DND-41 (cell line): ENCODE data around the gene USP34.

ENCODE experiments used
- ATAC-seq: fragments of 200-7000 bp; cut with Tn5 transposase; 3 replicates; pipeline ENCODE4 v1.9.1; 2021; ENCODE audit warnings: low read depth; ENCODE audit not compliant: insufficient read depth
- DNase-seq: peaks from one replicate; pipeline ENCODE4 v3.0.0-alpha.2; 2020
- H2AFZ ChIP-seq: 2 replicates; pipeline ENCODE4 v1.6.0; 2012; ENCODE audit warnings: low read depth, low read length
- H3K27ac ChIP-seq: 2 replicates; pipeline ENCODE4 v1.5.1; 2012; ENCODE audit warnings: low read length, inconsistent platforms
- H3K27me3 ChIP-seq: fragments of 200-600 bp; sonication (generic); 2 replicates; pipeline ENCODE4 v1.6.0; 2012; ENCODE audit warnings: low read length, mild to moderate bottlenecking, inconsistent platforms; ENCODE audit not compliant: insufficient read depth, poor library complexity
- H3K36me3 ChIP-seq: 2 replicates; pipeline ENCODE4 v1.5.1; 2012; ENCODE audit warnings: low read length, inconsistent platforms; ENCODE audit not compliant: insufficient read depth
- H3K4me1 ChIP-seq: 2 replicates; pipeline ENCODE4 v1.5.1; 2012; ENCODE audit warnings: mild to moderate bottlenecking, low read length; ENCODE audit not compliant: insufficient read depth
- H3K4me2 ChIP-seq: 2 replicates; pipeline ENCODE4 v1.6.0; 2012; ENCODE audit warnings: mild to moderate bottlenecking, moderate library complexity, low read length, inconsistent platforms; ENCODE audit not compliant: insufficient read depth
- H3K4me3 ChIP-seq, 2 experiments: fragments of 200-600 bp in 1 of 2; shearing (Covaris generic) in 1 of 2; 2 replicates each; pipeline ENCODE4 v1.5.1; 2012 to 2016; ENCODE audit warnings: inconsistent platforms in 2 of 2, low read length in 2 of 2, mild to moderate bottlenecking in 2 of 2, low read depth in 1 of 2, moderate library complexity in 1 of 2
- H3K79me2 ChIP-seq: 2 replicates; pipeline ENCODE4 v1.6.0; 2012; ENCODE audit warnings: low read length, inconsistent platforms; ENCODE audit not compliant: insufficient read depth
- H3K9ac ChIP-seq: 2 replicates; pipeline ENCODE4 v1.6.0; 2012; ENCODE audit warnings: low read depth, mild to moderate bottlenecking, inconsistent platforms, low read length, moderate library complexity
- H3K9me3 ChIP-seq: 2 replicates; pipeline ENCODE4 v1.5.1; 2012; ENCODE audit warnings: low read length, moderate library complexity, mild to moderate bottlenecking, inconsistent platforms; ENCODE audit not compliant: insufficient read depth, severe bottlenecking
- H4K20me1 ChIP-seq: 2 replicates; pipeline ENCODE4 v1.6.0; 2012; ENCODE audit warnings: low read length; ENCODE audit not compliant: insufficient read depth
- EZH2 ChIP-seq: IDR thresholded peaks from 3 replicates; pipeline ENCODE4 v1.6.1; 2012; ENCODE audit warnings: borderline replicate concordance, low read depth, mild to moderate bottlenecking, moderate library complexity, low read length, inconsistent platforms; ENCODE audit not compliant: severe bottlenecking
- TF ChIP-seq, protein P1 (sequence below): IDR thresholded peaks from 2 replicates; pipeline ENCODE4 v1.5.1; 2012; ENCODE audit warnings: borderline replicate concordance, low read length, moderate library complexity, mild to moderate bottlenecking; ENCODE audit not compliant: poor library complexity, severe bottlenecking; ENCODE audit errors: extremely low read depth

Gene USP34

DNA sequence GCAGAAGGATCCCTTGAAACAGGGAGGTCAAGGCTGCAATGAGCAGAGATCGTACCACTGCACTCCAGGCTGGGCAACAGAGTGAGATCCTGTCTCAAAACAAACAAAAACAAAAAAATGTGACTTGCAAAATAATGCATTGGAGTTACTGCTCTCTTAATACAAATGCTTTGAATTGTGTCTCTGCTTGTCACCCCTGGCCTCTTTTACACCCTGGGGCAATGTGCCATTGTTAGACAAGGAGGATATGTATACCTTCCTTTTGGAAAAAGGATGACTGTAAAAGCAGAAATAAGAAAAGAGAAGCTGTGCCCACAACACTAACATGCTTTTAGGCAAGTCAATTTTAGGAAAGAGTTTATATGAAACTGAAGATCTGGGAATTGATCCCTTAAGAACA lies 329.7 kb downstream of the USP34 start:
- no peaks in the 10 kb centered on the region for H3K79me2 ChIP-seq
- ATAC-seq (no peak), DNase-seq (no peak)
- no peak overlapping the region for H3K4me2 ChIP-seq
- no peaks in the 10 kb centered on the region for H4K20me1 ChIP-seq
- no peaks in the 10 kb centered on the region for H3K36me3 ChIP-seq
- TF ChIP-seq, protein P1, sequence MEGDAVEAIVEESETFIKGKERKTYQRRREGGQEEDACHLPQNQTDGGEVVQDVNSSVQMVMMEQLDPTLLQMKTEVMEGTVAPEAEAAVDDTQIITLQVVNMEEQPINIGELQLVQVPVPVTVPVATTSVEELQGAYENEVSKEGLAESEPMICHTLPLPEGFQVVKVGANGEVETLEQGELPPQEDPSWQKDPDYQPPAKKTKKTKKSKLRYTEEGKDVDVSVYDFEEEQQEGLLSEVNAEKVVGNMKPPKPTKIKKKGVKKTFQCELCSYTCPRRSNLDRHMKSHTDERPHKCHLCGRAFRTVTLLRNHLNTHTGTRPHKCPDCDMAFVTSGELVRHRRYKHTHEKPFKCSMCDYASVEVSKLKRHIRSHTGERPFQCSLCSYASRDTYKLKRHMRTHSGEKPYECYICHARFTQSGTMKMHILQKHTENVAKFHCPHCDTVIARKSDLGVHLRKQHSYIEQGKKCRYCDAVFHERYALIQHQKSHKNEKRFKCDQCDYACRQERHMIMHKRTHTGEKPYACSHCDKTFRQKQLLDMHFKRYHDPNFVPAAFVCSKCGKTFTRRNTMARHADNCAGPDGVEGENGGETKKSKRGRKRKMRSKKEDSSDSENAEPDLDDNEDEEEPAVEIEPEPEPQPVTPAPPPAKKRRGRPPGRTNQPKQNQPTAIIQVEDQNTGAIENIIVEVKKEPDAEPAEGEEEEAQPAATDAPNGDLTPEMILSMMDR = no peak
- TF ChIP-seq EZH2 = no peak
- no peaks in the 10 kb centered on the region for H3K27me3 ChIP-seq
- no peak overlapping the region for H3K27ac ChIP-seq
- H3K9me3 ChIP-seq = no peaks in the 10 kb centered on the region
- no peak overlapping the region for H2AFZ ChIP-seq
- no peak overlapping the region for H3K9ac ChIP-seq
- H3K4me3 ChIP-seq = no peak overlapping the region
- H3K4me1 ChIP-seq = no peaks in the 10 kb centered on the region

DNA sequence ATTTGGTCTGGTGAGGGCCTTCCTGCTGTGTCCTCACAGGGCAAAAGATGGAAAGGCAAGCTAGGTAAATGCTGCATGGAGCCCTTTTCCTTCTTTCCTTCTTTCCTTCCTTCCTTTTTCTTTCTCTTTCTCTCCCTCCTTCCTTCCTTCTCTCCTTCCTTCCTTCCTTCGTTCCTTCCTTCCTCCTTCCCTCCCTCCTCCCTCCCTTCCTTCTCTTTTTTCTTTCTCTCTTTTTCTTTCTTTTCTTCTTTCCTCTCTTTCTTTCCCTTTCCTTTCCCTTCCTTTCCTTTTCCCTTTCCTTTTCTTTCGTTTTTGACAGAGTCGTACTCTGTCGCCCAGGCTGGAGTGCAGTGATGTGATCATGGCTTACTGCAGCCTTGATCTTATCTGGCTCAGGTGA lies 332.0 kb downstream of the USP34 start:
- Histone ChIP-seq H3K27ac (no peak overlapping the region), H3K36me3 (no peaks in the 10 kb centered on the region), H3K9me3 (no peaks in the 10 kb centered on the region), H3K4me2 (no peak overlapping the region), H2AFZ (no peak overlapping the region), H3K4me1 (no peaks in the 10 kb centered on the region), H3K79me2 (no peaks in the 10 kb centered on the region), H3K4me3 (no peak overlapping the region), H3K9ac (no peak overlapping the region), H4K20me1 (no peaks in the 10 kb centered on the region), H3K27me3 (no peaks in the 10 kb centered on the region)
- DNase-seq (no peak), ATAC-seq (no peak)
- TF ChIP-seq EZH2 = no peak
- TF ChIP-seq, protein P1 = no peak
